A673 (cell line): ENCODE data around the gene PBXIP1.

Experiments used
- EZH2 ChIP-seq: fragments of 200-600 bp; sonication (generic); IDR thresholded peaks from 2 replicates; pipeline ENCODE4 v1.6.1; 2017; ENCODE audit warnings: borderline replicate concordance, low read depth, mild to moderate bottlenecking, mixed read lengths, antibody characterized with exemption, low read length; ENCODE audit not compliant: poor library complexity, severe bottlenecking
- TF ChIP-seq, protein P1 (sequence below): fragments of 300-800, 200-600 bp; sonication (generic); conservative IDR thresholded peaks from 2 replicates; pipeline ENCODE4 v1.5.1; 2017; ENCODE audit warnings: low read depth, mild to moderate bottlenecking, antibody characterized with exemption, low read length, moderate library complexity, mixed read lengths

DNA sequence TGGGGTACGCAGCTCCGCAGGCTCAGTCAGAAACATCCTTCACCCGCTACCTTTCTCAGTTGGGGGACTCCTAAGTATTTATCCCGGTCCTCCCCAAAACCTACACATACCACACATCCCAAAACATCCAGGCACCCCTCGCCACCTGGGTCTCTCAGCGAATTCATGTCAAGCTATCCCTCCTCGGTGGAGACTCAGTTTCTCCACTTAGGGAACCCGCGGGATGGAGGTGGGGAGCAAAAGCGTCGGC lies 45.5 kb upstream of the PBXIP1 start:
- TF ChIP-seq, protein P1, sequence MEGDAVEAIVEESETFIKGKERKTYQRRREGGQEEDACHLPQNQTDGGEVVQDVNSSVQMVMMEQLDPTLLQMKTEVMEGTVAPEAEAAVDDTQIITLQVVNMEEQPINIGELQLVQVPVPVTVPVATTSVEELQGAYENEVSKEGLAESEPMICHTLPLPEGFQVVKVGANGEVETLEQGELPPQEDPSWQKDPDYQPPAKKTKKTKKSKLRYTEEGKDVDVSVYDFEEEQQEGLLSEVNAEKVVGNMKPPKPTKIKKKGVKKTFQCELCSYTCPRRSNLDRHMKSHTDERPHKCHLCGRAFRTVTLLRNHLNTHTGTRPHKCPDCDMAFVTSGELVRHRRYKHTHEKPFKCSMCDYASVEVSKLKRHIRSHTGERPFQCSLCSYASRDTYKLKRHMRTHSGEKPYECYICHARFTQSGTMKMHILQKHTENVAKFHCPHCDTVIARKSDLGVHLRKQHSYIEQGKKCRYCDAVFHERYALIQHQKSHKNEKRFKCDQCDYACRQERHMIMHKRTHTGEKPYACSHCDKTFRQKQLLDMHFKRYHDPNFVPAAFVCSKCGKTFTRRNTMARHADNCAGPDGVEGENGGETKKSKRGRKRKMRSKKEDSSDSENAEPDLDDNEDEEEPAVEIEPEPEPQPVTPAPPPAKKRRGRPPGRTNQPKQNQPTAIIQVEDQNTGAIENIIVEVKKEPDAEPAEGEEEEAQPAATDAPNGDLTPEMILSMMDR, result no peak
- TF ChIP-seq EZH2, result no peak
